NCI-H82 treated with DMSO at 0.1 percent for 48 hours (cell line): ENCODE measurements around the gene TMEM134.

ENCODE experiments used
- DNase-seq: peaks from one replicate; lab custom pipeline; 2025; ENCODE audit not compliant: unreplicated experiment; lab: John Stamatoyannopoulos, UW

Gene TMEM134

GRCh38 chr11:67463186-67463585, 5.9 kb downstream of the TMEM134 start:
- DNase-seq: no peak

GRCh38 chr11:67458266-67458665, 10.8 kb downstream of the TMEM134 start:
- no peak for DNase-seq

- DNase-seq: no peak
Measured at GRCh38 chr11:67457453-67457852, 11.6 kb downstream of the TMEM134 start.

- DNase-seq: no peak
Measured at GRCh38 chr11:67456068-67456705, 12.9 kb downstream of the TMEM134 start.

- no peak for DNase-seq
Measured at GRCh38 chr11:67455054-67455453, 14.0 kb downstream of the TMEM134 start, which contains the start of gene CABP4. CABP4 (plus strand) TSS chr11:67455354; CDS start chr11:67455424, 70 bp downstream.

- DNase-seq: no peak
Measured at GRCh38 chr11:67453816-67454732, 15.0 kb downstream of the TMEM134 start.

GRCh38 chr11:67452141-67452952, 16.7 kb downstream of the TMEM134 start, which contains the start of gene GPR152:
GPR152 (minus strand) TSS chr11:67452729; CDS start chr11:67452724, 5 bp downstream.
- DNase-seq: no peak

- DNase-seq: no peak
Measured at GRCh38 chr11:67451658-67451976, 17.4 kb downstream of the TMEM134 start.

GRCh38 chr11:67450796-67451657, 18.0 kb downstream of the TMEM134 start:
- no peak for DNase-seq

GRCh38 chr11:67449116-67449844, 19.8 kb downstream of the TMEM134 start:
- DNase-seq: no peak

GRCh38 chr11:67448220-67448609, 20.8 kb downstream of the TMEM134 start:
- DNase-seq: no peak

- DNase-seq: no peak
Measured at GRCh38 chr11:67445515-67445914, 23.5 kb downstream of the TMEM134 start.

GRCh38 chr11:67442504-67443404, 26.3 kb downstream of the TMEM134 start:
- DNase-seq: no peak

GRCh38 chr11:67441731-67442351, 27.2 kb downstream of the TMEM134 start:
- DNase-seq: no peak

GRCh38 chr11:67441098-67441563, 27.9 kb downstream of the TMEM134 start:
- no peak for DNase-seq

GRCh38 chr11:67440229-67441097, 28.6 kb downstream of the TMEM134 start:
- DNase-seq: no peak
